Endodermal cell (in vitro differentiated cells): Measurements from ENCODE around the gene PRPF19. TPM values are rescaled to one million over a fixed set of nuclear protein-coding genes. Genes with fewer than 3 reads are reported as not detected.

Source experiments
- DNase-seq: peaks from one replicate; pipeline ENCODE4 v3.0.0-alpha.2; 2017
- H3K27ac ChIP-seq: 2 replicates; pipeline ENCODE4 v1.5.1; 2013; ENCODE audit warnings: mild to moderate bottlenecking, low read depth, low read length, moderate library complexity
- H3K27me3 ChIP-seq: 2 replicates; pipeline ENCODE4 v1.6.1; 2013; ENCODE audit warnings: mild to moderate bottlenecking, low read length, moderate library complexity; ENCODE audit not compliant: insufficient read depth, control insufficient read depth, poor library complexity, severe bottlenecking
- H3K36me3 ChIP-seq: 2 replicates; pipeline ENCODE4 v1.7.0; 2013; ENCODE audit warnings: mild to moderate bottlenecking, low read length, moderate library complexity; ENCODE audit not compliant: control insufficient read depth, insufficient read depth
- H3K4me1 ChIP-seq: one replicate; pipeline ENCODE4 v1.7.0; 2013; ENCODE audit warnings: low read length; ENCODE audit not compliant: control insufficient read depth, insufficient read depth
- H3K4me3 ChIP-seq: 2 replicates; pipeline ENCODE4 v1.5.1; 2013; ENCODE audit warnings: mild to moderate bottlenecking, low read length, moderate library complexity
- H3K9ac ChIP-seq: 2 replicates; pipeline ENCODE4 v1.6.1; 2013; ENCODE audit warnings: mild to moderate bottlenecking, low read length, moderate library complexity; ENCODE audit not compliant: poor library complexity, severe bottlenecking; ENCODE audit errors: extremely low read depth
- H3K9me3 ChIP-seq: 2 replicates; pipeline ENCODE4 v1.6.1; 2013; ENCODE audit warnings: mild to moderate bottlenecking, low read length, moderate library complexity; ENCODE audit not compliant: control insufficient read depth
- H3K27ac Mint-ChIP-seq: 2 replicates; pipeline ENCODE4 v1.8.0; 2020; ENCODE audit warnings: mixed read lengths
- H3K27me3 Mint-ChIP-seq: 2 replicates; pipeline ENCODE4 v1.8.0; 2021; ENCODE audit warnings: mild to moderate bottlenecking, mixed read lengths; ENCODE audit not compliant: insufficient read depth
- H3K36me3 Mint-ChIP-seq: 2 replicates; pipeline ENCODE4 v1.8.0; 2020; ENCODE audit warnings: low read depth, mixed read lengths
- H3K4me1 Mint-ChIP-seq: 2 replicates; pipeline ENCODE4 v1.8.0; 2020; ENCODE audit warnings: mixed read lengths
- H3K4me3 Mint-ChIP-seq: 2 replicates; pipeline ENCODE4 v1.8.0; 2020; ENCODE audit warnings: mild to moderate bottlenecking, moderate library complexity, mixed read lengths
- H3K9me3 Mint-ChIP-seq: 2 replicates; pipeline ENCODE4 v1.8.0; 2020; ENCODE audit warnings: mild to moderate bottlenecking, mixed read lengths
- CTCF ChIP-seq: fragments of 200-600 bp; sonication (generic); conservative IDR thresholded peaks from 2 replicates; pipeline ENCODE4 v1.5.0; 2021; ENCODE audit warnings: antibody characterized with exemption, mild to moderate bottlenecking
- WGBS, 2 experiments: methylation state at CpG; one replicate each; pipeline versions ENCODE4 v1.1.5 to v1.1.7; 2013; ENCODE audit warnings: missing lambda C conversion rate in 2 of 2, mixed read lengths in 1 of 2; ENCODE audit not compliant: insufficient coverage in 1 of 2, insufficient read length in 1 of 2; 5-methylcytosine and 5-hydroxymethylcytosine counted together
- total RNA-seq, 2 donors: library from RNA; stranded (reverse); fragmentation: NEBNext Ultra II Directional in 1 of 2; extraction: Animal tissue kit (Norgen Biotek cat#: 25700) in 1 of 2; gene quantifications; 2 replicates in 1 of 2; 3 replicates in 1 of 2; pipeline ENCODE4 v1.2.1, GENCODE V29; 2021

PRPF19 gene
- total RNA-seq, 2 donors from 2014 or later: 106 to 109 TPM

GRCh38 chr11:60913793-60914632 is 7.6 kb upstream of the PRPF19 start, which contains the start of gene TMEM109:
Gene TMEM109 (plus strand): TSS chr11:60914158. CDS start chr11:60919694, 5,536 bp downstream.
- peak within 1 kb of the TSS; percentile 78 for H3K9ac ChIP-seq
- WGBS, 2 experiments: 0% methylated on average over 21 to 70 of the region's 70 CpGs
- peaks cover 12% of the 10 kb centered on the region for H3K4me1 ChIP-seq
- peaks cover 35% of the 10 kb centered on the region for H3K27me3 Mint-ChIP-seq
- H3K4me3 Mint-ChIP-seq: peak within 1 kb of the TSS; percentile 84
- H3K9me3 Mint-ChIP-seq: no peaks in the 10 kb centered on the region
- DNase-seq: peak; percentile 96
- TF ChIP-seq CTCF: no peak
- peaks cover 2% of the 10 kb centered on the region for H3K36me3 Mint-ChIP-seq
- peak within 1 kb of the TSS; percentile 92 for H3K27ac Mint-ChIP-seq
- H3K9me3 ChIP-seq: no peaks in the 10 kb centered on the region
- peaks cover 43% of the 10 kb centered on the region for H3K4me1 Mint-ChIP-seq
- peak within 1 kb of the TSS; percentile 81 for H3K27ac ChIP-seq
- no peaks in the 10 kb centered on the region for H3K36me3 ChIP-seq
- H3K4me3 ChIP-seq: peak within 1 kb of the TSS; percentile 92
- peaks cover 11% of the 10 kb centered on the region for H3K27me3 ChIP-seq

GRCh38 chr11:60912851-60913528 is 6.6 kb upstream of the PRPF19 start:
- Histone ChIP-seq H3K9ac (no peak overlapping the region), H3K4me3 (peak overlapping the region; percentile 92)

More at GRCh38 chr11:60912851-60913528, 6.6 kb upstream of the PRPF19 start:
- Histone ChIP-seq H3K36me3 (no peaks in the 10 kb centered on the region), H3K27ac (peak overlapping the region; percentile 81), H3K9me3 (no peaks in the 10 kb centered on the region), H3K27me3 (peaks cover 21% of the 10 kb centered on the region), H3K4me1 (peaks cover 12% of the 10 kb centered on the region)
- H3K27ac Mint-ChIP-seq: no peak overlapping the region
- no peak for TF ChIP-seq CTCF
- 84 to 93% methylated on average over 19 to 22 of the region's 22 CpGs for WGBS, 2 experiments
- H3K9me3 Mint-ChIP-seq: no peaks in the 10 kb centered on the region
- no peaks in the 10 kb centered on the region for H3K36me3 Mint-ChIP-seq
- H3K4me3 Mint-ChIP-seq: peak overlapping the region; percentile 84
- peaks cover 33% of the 10 kb centered on the region for H3K4me1 Mint-ChIP-seq
- H3K27me3 Mint-ChIP-seq: peaks cover 45% of the 10 kb centered on the region
- DNase-seq: no peak
